GM23338 (cell line): ENCODE data around the gene ARHGEF11.

Experiments
- CREB1 ChIP-seq: fragments of 250-450 bp; sonication (Bioruptor Pico); IDR thresholded peaks from 2 replicates; pipeline ENCODE4 v1.5.0; 2020; ENCODE audit warnings: low read depth, mild to moderate bottlenecking, moderate library complexity
- CTCF ChIP-seq, 2 experiments: fragments of 200-600 bp in 1 of 2; sonication (generic) in 1 of 2; conservative IDR thresholded peaks; 2 replicates each; pipeline versions ENCODE4 v1.5.1 to v1.6.1; 2016 to 2017; ENCODE audit warnings: antibody characterized with exemption in 2 of 2, low read depth in 2 of 2, mild to moderate bottlenecking in 2 of 2, moderate library complexity in 1 of 2
- ETS1 ChIP-seq: IDR thresholded peaks from 2 replicates; pipeline ENCODE4 v1.6.1; 2016; ENCODE audit warnings: antibody characterized with exemption
- EZH2 ChIP-seq: fragments of 200-600 bp; sonication (generic); IDR thresholded peaks from one replicate; pipeline ENCODE4 v1.8.0; 2017; ENCODE audit warnings: antibody characterized with exemption, mild to moderate bottlenecking, low read depth; ENCODE audit not compliant: unreplicated experiment
- EZH2phosphoT487 ChIP-seq: fragments of 200-600 bp; sonication (generic); IDR thresholded peaks from one replicate; pipeline ENCODE4 v1.8.1; 2018; ENCODE audit warnings: antibody characterized with exemption; ENCODE audit not compliant: unreplicated experiment
- JUNB ChIP-seq: IDR thresholded peaks from one replicate; pipeline ENCODE4 v1.6.1; 2016; ENCODE audit warnings: antibody characterized with exemption; ENCODE audit not compliant: unreplicated experiment
- NANOG ChIP-seq: IDR thresholded peaks from 2 replicates; pipeline ENCODE4 v1.6.1; 2016; ENCODE audit warnings: antibody characterized with exemption, borderline replicate concordance
- POLR2AphosphoS5 ChIP-seq: IDR thresholded peaks from 2 replicates; pipeline ENCODE4 v1.6.1; 2016; ENCODE audit warnings: antibody characterized with exemption, low read depth
- REST ChIP-seq: IDR thresholded peaks from one replicate; pipeline ENCODE4 v1.6.1; 2018; ENCODE audit warnings: antibody characterized with exemption; ENCODE audit not compliant: unreplicated experiment
- STAT1 ChIP-seq: IDR thresholded peaks from one replicate; pipeline ENCODE4 v1.6.1; 2016; ENCODE audit warnings: antibody characterized with exemption; ENCODE audit not compliant: unreplicated experiment
- ZNF114 ChIP-seq: fragments of 250-450 bp; sonication (Bioruptor Pico); IDR thresholded peaks from 2 replicates; pipeline ENCODE4 v1.5.0; 2020; ENCODE audit warnings: mild to moderate bottlenecking, moderate library complexity
- ZNF331 ChIP-seq: fragments of 250-450 bp; sonication (Bioruptor Pico); IDR thresholded peaks from 2 replicates; pipeline ENCODE4 v1.5.0; 2020; ENCODE audit warnings: low read depth, mild to moderate bottlenecking, moderate library complexity
- ZNF462 ChIP-seq: fragments of 250-450 bp; sonication (Bioruptor Pico); IDR thresholded peaks from 2 replicates; pipeline ENCODE4 v1.5.0; 2020; ENCODE audit warnings: mild to moderate bottlenecking, moderate library complexity

GRCh38 chr1:156897078-156897825, 148.3 kb downstream of the ARHGEF11 start:
- TF ChIP-seq ETS1 (no peak), EZH2phosphoT487 (no peak), CTCF (conservative IDR thresholded peaks at IDR 0.05; ENCODE audit: low read depth in 2 of 2) (no peak), POLR2AphosphoS5 (no peak), EZH2 (no peak), STAT1 (no peak), REST (no peak), JUNB (no peak), CREB1 (CRISPR knock-in tag) (no peak), ZNF114 (CRISPR knock-in tag) (no peak), ZNF331 (CRISPR knock-in tag) (no peak), ZNF462 (CRISPR knock-in tag) (no peak), NANOG (no peak)
